Stimulated activated CD4-positive, alpha-beta T cell treated with anti-CD3 and anti-CD28 coated beads, Interleukin-15, amount 100 ng/mL, for 48 hours (primary cell): Measurements from ENCODE around the gene SLC6A1.

Source experiments
- DNase-seq, 2 donors: peaks; one replicate each; pipeline ENCODE4 v3.0.0-alpha.2; 2020; ENCODE audit warnings: low read depth in 2 of 2

The SLC6A1 gene

GRCh38 chr3:10993729-10994065 lies 1.1 kb downstream of the SLC6A1 start:
- DNase-seq: no peak

GRCh38 chr3:10994306-10994705 lies 1.8 kb downstream of the SLC6A1 start:
- DNase-seq: no peak

- DNase-seq: no peak
These were observed 3.3 kb downstream of the SLC6A1 start for GRCh38 chr3:10995871-10996270.

GRCh38 chr3:10996345-10997013 lies 3.9 kb downstream of the SLC6A1 start:
- no peak for DNase-seq

GRCh38 chr3:10997196-10997595 lies 4.6 kb downstream of the SLC6A1 start:
- no peak for DNase-seq

- DNase-seq: no peak
These were observed 6.0 kb downstream of the SLC6A1 start for GRCh38 chr3:10998542-10998941.

GRCh38 chr3:10999221-11000107 lies 6.9 kb downstream of the SLC6A1 start:
- no peak for DNase-seq

- DNase-seq: no peak
These were observed 8.0 kb downstream of the SLC6A1 start for GRCh38 chr3:11000528-11000927.

GRCh38 chr3:11001020-11001657 lies 8.6 kb downstream of the SLC6A1 start:
- no peak for DNase-seq

- no peak for DNase-seq
These were observed 9.1 kb downstream of the SLC6A1 start for GRCh38 chr3:11001658-11002021.

GRCh38 chr3:11002371-11002807 lies 9.8 kb downstream of the SLC6A1 start:
- no peak for DNase-seq

- no peak for DNase-seq
These were observed 12.0 kb downstream of the SLC6A1 start for GRCh38 chr3:11004563-11004962.

- DNase-seq: no peak
These were observed 13.2 kb downstream of the SLC6A1 start for GRCh38 chr3:11005686-11006256.

- DNase-seq: no peak
These were observed 14.7 kb downstream of the SLC6A1 start for GRCh38 chr3:11006986-11007933.

- no peak for DNase-seq
These were observed 17.4 kb downstream of the SLC6A1 start for GRCh38 chr3:11009898-11010297.

- DNase-seq: no peak
These were observed 18.0 kb downstream of the SLC6A1 start for GRCh38 chr3:11010426-11011165.

GRCh38 chr3:11014253-11014652 lies 21.7 kb downstream of the SLC6A1 start:
- DNase-seq: no peak

GRCh38 chr3:11014752-11015151 lies 22.2 kb downstream of the SLC6A1 start:
- DNase-seq: no peak

- no peak for DNase-seq
These were observed 22.8 kb downstream of the SLC6A1 start for GRCh38 chr3:11015369-11015768.

GRCh38 chr3:11016727-11017126 lies 24.2 kb downstream of the SLC6A1 start:
- no peak for DNase-seq
